Right atrium auricular region (tissue), 2 donors: Measurements from ENCODE around the gene ATXN3L. TPM values are rescaled to one million over a fixed set of nuclear protein-coding genes. Genes with fewer than 3 reads are reported as not detected.

Source experiments
- DNase-seq: peaks from one replicate; pipeline ENCODE4 v3.0.0-alpha.2; 2019; ENCODE audit warnings: low spot score
- H3K27ac ChIP-seq, 2 donors: fragments of 200-600 bp; sonication (generic); 1 replicate in 1 of 2; 2 replicates in 1 of 2; pipeline ENCODE4 v1.5.1; 2016 to 2019
- H3K27me3 ChIP-seq, 2 donors: fragments of 200-600 bp; sonication (generic); one replicate each; pipeline versions ENCODE4 v1.5.1 to v1.6.0; 2017 to 2019
- H3K36me3 ChIP-seq: fragments of 200-600 bp; sonication (generic); one replicate; pipeline ENCODE4 v1.5.1; 2016
- H3K4me1 ChIP-seq, 2 donors: fragments of 200-600 bp; sonication (generic); one replicate each; pipeline versions ENCODE4 v1.5.1 to v1.6.0; 2017 to 2019
- H3K4me3 ChIP-seq, 2 donors: fragments of 200-600 bp; sonication (generic); 1 replicate in 1 of 2; 2 replicates in 1 of 2; pipeline ENCODE4 v1.5.1; 2017 to 2019; ENCODE audit warnings: mild to moderate bottlenecking in 1 of 2, moderate library complexity in 1 of 2
- H3K9me3 ChIP-seq, 2 donors: fragments of 200-600 bp; sonication (generic); one replicate each; pipeline ENCODE4 v1.5.1; 2019
- CTCF ChIP-seq, 2 donors: fragments of 200-600 bp; sonication (generic); IDR thresholded peaks; one replicate each; pipeline ENCODE4 v1.5.1; 2019; ENCODE audit warnings: antibody characterized with exemption in 2 of 2
- total RNA-seq, 2 donors: library from RNA; depleted of rRNA; stranded (reverse); fragments of >200 nt; gene quantifications; one replicate each; pipeline ENCODE4 v1.1.0, GENCODE V29; 2016

The ATXN3L gene
- total RNA-seq, 2 donors from 2014 or later, result not detected

- no peaks in the 10 kb centered on the region for H3K36me3 ChIP-seq
- no peaks in the 10 kb centered on the region for H3K9me3 ChIP-seq
- H3K27me3 ChIP-seq, result no peaks in the 10 kb centered on the region
- TF ChIP-seq CTCF (IDR thresholded peaks at IDR 0.05), result no peak
- H3K4me1 ChIP-seq, result no peaks in the 10 kb centered on the region
- no peak for DNase-seq
- H3K27ac ChIP-seq, result no peak overlapping the region
- no peak overlapping the region for H3K4me3 ChIP-seq
Observed at GRCh38 chrX:13341491-13342101, 21.7 kb upstream of the ATXN3L start.

GRCh38 chrX:13340182-13340791, 20.4 kb upstream of the ATXN3L start:
- H3K27me3 ChIP-seq, result no peaks in the 10 kb centered on the region
- no peaks in the 10 kb centered on the region for H3K4me1 ChIP-seq
- no peaks in the 10 kb centered on the region for H3K9me3 ChIP-seq
- TF ChIP-seq CTCF (IDR thresholded peaks at IDR 0.05), result no peak
- DNase-seq, result no peak
- H3K27ac ChIP-seq, result no peak overlapping the region
- no peaks in the 10 kb centered on the region for H3K36me3 ChIP-seq
- H3K4me3 ChIP-seq, result no peak overlapping the region

GRCh38 chrX:13339607-13340006, 19.8 kb upstream of the ATXN3L start:
- no peak for DNase-seq
- Histone ChIP-seq H3K4me3 (no peak overlapping the region), H3K27me3 (no peaks in the 10 kb centered on the region), H3K27ac (no peak overlapping the region), H3K36me3 (no peaks in the 10 kb centered on the region), H3K4me1 (no peaks in the 10 kb centered on the region), H3K9me3 (no peaks in the 10 kb centered on the region)
- TF ChIP-seq CTCF (IDR thresholded peaks at IDR 0.05), result no peak

- Histone ChIP-seq H3K4me1 (no peaks in the 10 kb centered on the region), H3K9me3 (no peaks in the 10 kb centered on the region), H3K4me3 (no peak overlapping the region), H3K36me3 (no peaks in the 10 kb centered on the region), H3K27ac (no peak overlapping the region), H3K27me3 (no peaks in the 10 kb centered on the region)
- TF ChIP-seq CTCF (IDR thresholded peaks at IDR 0.05), result no peak
- DNase-seq, result no peak
Observed at GRCh38 chrX:13338996-13339515, 19.2 kb upstream of the ATXN3L start.

- Histone ChIP-seq H3K27ac (no peak overlapping the region), H3K9me3 (no peaks in the 10 kb centered on the region), H3K4me3 (no peak overlapping the region), H3K4me1 (no peaks in the 10 kb centered on the region), H3K27me3 (no peaks in the 10 kb centered on the region), H3K36me3 (no peaks in the 10 kb centered on the region)
- no peak for TF ChIP-seq CTCF (IDR thresholded peaks at IDR 0.05)
- no peak for DNase-seq
Observed at GRCh38 chrX:13334491-13334890, 14.6 kb upstream of the ATXN3L start.
